ENCODE measurements around the gene CPED1.
A peak's percentile ranks its signal among the peaks of the same experiment; 100 is the strongest.

The CPED1 gene

DNA sequence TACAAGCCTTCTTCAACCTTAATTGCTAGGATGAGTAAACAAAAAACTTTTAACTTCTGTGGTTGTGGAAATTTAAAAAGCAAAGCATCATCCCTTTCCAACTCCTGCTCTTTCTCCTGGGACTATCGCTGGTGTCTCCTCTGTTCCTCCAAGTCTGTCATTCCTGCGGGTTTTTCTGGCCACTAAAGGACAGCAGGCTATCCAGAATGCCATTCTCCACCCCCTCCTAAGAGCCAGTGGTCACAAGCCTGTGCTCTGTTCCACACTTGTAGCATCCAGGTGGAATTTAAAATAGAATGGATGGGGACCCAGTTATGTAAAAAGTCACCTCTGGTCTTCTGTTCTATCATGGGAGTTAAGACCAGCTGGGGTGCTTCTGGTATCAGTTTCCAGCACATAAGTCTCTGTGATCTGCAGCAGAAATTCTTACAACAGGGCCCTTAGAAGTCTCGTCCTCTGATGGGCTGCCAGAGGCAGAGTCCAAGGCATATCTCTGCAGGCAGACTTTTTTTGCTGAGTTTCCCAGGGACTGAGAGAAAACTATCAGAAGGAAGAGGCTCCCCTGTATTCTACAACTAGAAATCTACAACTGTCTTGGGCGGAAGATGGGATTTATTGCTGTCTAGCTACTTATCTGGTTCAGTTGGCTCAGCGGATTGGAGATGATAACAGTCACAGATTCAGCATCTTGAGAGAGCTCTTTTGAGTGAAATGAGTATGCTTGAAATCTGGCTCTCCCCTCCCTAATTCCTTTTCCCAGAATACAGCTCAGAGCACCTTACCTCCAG is 335.2 kb downstream of the CPED1 start:
- TF ChIP-seq, protein P1, sequence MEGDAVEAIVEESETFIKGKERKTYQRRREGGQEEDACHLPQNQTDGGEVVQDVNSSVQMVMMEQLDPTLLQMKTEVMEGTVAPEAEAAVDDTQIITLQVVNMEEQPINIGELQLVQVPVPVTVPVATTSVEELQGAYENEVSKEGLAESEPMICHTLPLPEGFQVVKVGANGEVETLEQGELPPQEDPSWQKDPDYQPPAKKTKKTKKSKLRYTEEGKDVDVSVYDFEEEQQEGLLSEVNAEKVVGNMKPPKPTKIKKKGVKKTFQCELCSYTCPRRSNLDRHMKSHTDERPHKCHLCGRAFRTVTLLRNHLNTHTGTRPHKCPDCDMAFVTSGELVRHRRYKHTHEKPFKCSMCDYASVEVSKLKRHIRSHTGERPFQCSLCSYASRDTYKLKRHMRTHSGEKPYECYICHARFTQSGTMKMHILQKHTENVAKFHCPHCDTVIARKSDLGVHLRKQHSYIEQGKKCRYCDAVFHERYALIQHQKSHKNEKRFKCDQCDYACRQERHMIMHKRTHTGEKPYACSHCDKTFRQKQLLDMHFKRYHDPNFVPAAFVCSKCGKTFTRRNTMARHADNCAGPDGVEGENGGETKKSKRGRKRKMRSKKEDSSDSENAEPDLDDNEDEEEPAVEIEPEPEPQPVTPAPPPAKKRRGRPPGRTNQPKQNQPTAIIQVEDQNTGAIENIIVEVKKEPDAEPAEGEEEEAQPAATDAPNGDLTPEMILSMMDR (IDR thresholded peaks at IDR 0.05; ENCODE audit: low read depth, low read length) = no peak
- no peak for DNase-seq (ENCODE audit: low read depth in 2 of 2)
- no peak overlapping the region for H3K4me3 ChIP-seq (replicated peaks in 1 of 2; ENCODE audit: low read depth in 2 of 2, low read length in 2 of 2)

DNA sequence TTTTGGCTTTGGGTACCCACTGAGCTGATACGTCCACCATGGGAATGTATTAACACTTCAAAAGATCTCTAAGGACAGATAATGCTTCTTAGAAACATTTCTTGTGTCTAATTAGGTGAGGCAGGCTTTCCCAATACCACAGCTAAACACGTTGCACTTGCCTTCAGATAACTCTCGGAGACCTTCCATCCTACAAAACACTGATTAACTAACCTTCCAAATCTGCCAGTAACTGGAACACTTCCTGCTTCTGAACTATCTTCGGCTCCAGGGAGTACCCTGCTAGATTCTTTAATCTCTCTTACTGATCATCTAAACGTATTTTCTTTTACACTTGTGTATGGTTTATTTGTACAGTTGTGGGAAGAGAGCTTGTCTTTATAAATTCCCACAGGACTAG is 339.2 kb downstream of the CPED1 start:
- DNase-seq (ENCODE audit: low read depth in 2 of 2) = no peak
- TF ChIP-seq, protein P1 (IDR thresholded peaks at IDR 0.05; ENCODE audit: low read depth, low read length) = no peak
- no peak overlapping the region for H3K4me3 ChIP-seq (replicated peaks in 1 of 2; ENCODE audit: low read depth in 2 of 2, low read length in 2 of 2)

DNA sequence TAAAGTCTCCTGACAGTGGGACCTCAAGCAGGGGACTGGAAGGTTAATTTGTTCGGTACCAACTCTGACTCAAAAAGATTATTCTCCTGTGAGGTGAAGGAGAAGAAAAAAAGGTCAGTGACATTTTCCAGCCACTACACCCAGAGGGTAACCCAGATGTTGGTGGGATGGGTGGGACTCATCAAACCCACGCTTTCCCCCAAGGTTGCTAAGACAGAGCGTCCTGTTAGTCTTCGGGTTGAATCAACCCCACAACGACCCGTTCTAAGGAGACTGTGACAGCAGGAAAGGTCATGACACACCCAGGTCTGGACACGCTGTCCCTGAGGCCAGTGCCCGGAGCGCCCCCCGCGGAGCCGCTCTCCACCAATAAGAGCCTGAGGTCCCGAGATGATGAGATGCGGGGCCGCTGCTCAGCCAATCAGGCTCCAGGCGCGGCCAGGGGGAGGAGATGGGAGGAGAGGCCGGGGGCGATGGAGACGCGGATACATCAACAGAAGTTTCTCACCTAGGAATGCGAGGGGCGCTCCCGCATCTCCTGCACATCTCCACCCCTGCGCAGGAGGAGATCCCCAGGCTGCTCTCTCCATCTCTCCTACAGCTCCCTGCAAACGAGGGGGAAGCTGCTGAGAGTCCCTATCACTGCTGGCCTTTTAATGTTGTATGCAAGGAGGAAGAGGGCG is 340.1 kb downstream of the CPED1 start, which contains the start of gene WNT16:
Gene WNT16 (plus strand): TSS at position 493 of the 683 bp plus-strand sequence. CDS start 293 bp downstream, outside the sequence.
- TF ChIP-seq, protein P1 (IDR thresholded peaks at IDR 0.05; ENCODE audit: low read depth, low read length) = no peak
- peak within 1 kb of the TSS; percentile 39 to 49 for H3K4me3 ChIP-seq (replicated peaks in 1 of 2; ENCODE audit: low read depth in 2 of 2, low read length in 2 of 2)
- DNase-seq (ENCODE audit: low read depth in 2 of 2) = no peak

DNA sequence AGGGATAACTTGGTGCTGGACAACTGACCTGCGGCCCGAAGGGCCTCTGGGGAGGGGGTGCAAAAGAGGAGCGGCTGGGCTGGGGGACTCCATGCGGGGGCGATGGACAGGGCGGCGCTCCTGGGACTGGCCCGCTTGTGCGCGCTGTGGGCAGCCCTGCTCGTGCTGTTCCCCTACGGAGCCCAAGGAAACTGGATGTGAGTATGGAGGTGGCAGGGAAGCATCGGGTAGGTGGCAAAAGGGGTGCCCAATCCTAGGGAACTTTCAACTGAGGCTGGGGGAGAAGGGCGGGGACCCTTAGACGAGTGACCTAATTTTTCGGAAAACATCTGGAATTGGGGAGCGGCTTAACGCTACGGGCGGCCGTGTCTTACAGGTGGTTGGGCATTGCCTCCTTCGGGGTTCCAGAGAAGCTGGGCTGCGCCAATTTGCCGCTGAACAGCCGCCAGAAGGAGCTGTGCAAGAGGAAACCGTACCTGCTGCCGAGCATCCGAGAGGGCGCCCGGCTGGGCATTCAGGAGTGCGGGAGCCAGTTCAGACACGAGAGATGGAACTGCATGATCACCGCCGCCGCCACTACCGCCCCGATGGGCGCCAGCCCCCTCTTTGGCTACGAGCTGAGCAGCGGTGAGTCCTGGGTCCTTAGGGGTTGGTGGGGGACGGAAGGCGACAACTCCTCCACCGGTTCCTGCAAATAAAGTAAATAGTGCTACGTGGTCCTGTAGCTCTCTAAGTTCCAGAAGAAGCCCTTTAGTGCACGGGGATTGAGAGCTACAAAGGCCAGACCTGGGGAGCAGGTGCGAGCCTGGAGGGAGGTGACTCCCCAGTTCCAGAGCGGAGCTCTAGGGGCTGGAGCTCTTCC is 340.9 kb downstream of the CPED1 start:
- TF ChIP-seq, protein P1 (IDR thresholded peaks at IDR 0.05; ENCODE audit: low read depth, low read length) = no peak
- peak overlapping the region; percentile 39 to 49 for H3K4me3 ChIP-seq (replicated peaks in 1 of 2; ENCODE audit: low read depth in 2 of 2, low read length in 2 of 2)
- peak in 1 of 2 donors; percentile 33 for DNase-seq (ENCODE audit: low read depth in 2 of 2)

DNA sequence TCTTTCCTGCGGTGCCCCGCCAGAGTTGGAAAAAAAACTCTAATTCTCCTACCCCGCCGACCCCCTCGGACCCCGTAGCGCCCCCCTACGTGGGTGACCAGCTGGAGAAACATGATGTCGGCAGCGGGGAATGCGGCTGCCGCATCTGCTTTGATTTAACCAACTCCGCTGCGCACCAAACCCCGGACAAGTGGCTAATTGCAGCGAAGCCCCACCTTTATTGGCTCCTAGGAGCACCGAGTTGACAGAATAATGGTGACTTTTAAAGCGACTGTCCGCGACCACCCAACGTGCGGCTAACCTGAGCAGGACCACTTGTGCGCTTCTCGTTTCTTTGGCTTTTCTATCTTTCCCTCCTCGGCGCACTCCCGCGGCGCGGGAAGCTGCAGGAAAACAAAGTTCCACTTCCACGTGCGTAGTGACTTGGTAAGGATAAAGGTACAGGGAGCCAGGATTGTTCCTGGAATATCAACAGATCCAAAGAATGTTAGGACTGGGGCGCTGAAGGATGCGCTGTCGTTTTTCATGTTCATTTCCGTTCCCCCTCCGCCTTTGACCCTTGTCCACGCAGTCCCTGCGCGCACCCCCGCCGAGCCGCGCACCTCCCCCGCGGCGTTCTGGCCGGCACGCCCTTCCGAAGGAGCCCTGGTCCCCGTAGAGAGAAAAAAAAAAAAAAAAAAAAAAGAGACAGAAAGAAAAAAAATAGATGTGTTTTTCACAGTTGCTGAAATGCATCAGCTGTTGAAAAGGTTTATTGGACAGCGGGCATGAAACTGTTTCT is 341.7 kb downstream of the CPED1 start:
- DNase-seq (ENCODE audit: low read depth in 2 of 2) = peak in 1 of 2 donors; percentile 32
- TF ChIP-seq, protein P1 (IDR thresholded peaks at IDR 0.05; ENCODE audit: low read depth, low read length) = no peak
- H3K4me3 ChIP-seq (replicated peaks in 1 of 2; ENCODE audit: low read depth in 2 of 2, low read length in 2 of 2) = peak overlapping the region; percentile 39 to 49

DNA sequence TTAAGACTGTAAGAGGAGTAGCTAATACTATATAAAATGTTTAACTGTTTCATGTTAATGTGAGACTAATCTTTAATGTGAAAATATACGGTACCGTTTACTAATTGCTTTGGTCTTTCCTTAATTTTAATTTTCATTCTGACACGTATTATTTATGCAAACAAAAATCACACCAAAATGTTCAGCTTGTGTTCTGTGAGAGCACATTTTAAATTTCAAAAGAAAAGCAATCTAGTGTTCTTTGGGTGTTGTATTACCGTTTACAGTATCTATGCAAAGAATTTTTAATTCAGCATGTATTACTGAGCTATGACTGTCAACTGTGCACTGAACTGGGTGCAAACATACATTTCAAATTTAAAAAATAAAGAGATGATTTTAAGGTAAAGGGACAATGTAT is 342.5 kb downstream of the CPED1 start:
- TF ChIP-seq, protein P1 (IDR thresholded peaks at IDR 0.05; ENCODE audit: low read depth, low read length) = no peak
- no peak for DNase-seq (ENCODE audit: low read depth in 2 of 2)
- H3K4me3 ChIP-seq (replicated peaks in 1 of 2; ENCODE audit: low read depth in 2 of 2, low read length in 2 of 2) = no peak overlapping the region
